GM18951 (cell line): ENCODE results near the gene STRBP.
"Not testable (repeated sequence)": the region's sequence is repeated elsewhere in the genome, so short reads cannot be mapped to it uniquely, and the experiment has no call there.

Experiments
- POLR2A ChIP-seq: IDR thresholded peaks from 4 replicates; pipeline ENCODE4 v1.6.1; 2011; ENCODE audit warnings: mild to moderate bottlenecking; ENCODE audit not compliant: insufficient read length, insufficient read depth; ENCODE audit errors: extremely low read depth
- in situ Hi-C: fragments of 300-500 bp; cut with MboI; formaldehyde crosslinking; loops from one replicate; pipeline ENCODE4 v1.12.0; 2022; ENCODE audit warnings: low sequenced_read_pairs, mixed read lengths, inconsistent platforms; ENCODE audit not compliant: unreplicated experiment

The STRBP gene

GRCh38 chr9:123300554-123300953 is 32.2 kb upstream of the STRBP start:
- no peak for TF ChIP-seq POLR2A
- in situ Hi-C loops: no loop called here

DNA sequence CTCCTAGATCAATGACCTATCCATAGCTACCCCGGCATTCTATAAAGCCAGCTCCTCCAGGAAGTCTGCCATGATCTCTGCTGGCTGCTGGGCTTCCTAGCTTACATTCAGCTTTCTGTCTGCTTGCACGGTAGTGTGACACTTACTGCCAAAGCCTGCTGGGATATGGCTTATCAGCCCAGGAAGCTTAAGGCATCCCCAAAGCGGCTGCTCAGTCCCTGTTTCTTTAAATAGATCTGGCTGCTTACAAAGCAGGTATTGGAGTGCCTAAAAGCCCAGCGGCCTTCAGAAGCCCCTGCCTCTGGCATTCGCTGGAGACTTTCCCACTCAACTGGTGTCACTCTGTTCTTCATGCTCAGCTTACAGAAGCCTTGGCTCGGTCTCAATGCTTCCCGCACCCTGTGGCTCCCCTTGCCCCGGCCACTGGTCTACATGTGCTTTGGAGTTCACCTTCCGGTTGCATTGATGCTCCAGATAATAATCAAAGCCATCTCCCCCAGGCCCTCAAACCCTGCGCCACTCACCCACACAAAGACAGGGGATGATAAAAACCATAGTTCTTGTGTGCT is 31.3 kb upstream of the STRBP start:
- in situ Hi-C loops: no loop called here
- TF ChIP-seq POLR2A: no peak

- in situ Hi-C loops: no loop called here
- no peak for TF ChIP-seq POLR2A
These were observed 27.8 kb upstream of the STRBP start for GRCh38 chr9:123296174-123296573.

GRCh38 chr9:123291736-123292135 is 23.4 kb upstream of the STRBP start:
- TF ChIP-seq POLR2A: no peak
- in situ Hi-C loops: no loop called here

- in situ Hi-C loops: no loop called here
- TF ChIP-seq POLR2A: no peak
These were observed 22.4 kb upstream of the STRBP start for GRCh38 chr9:123290764-123291163.

- in situ Hi-C loops: no loop called here
- no peak for TF ChIP-seq POLR2A
These were observed 19.3 kb upstream of the STRBP start for GRCh38 chr9:123287639-123288038.

DNA sequence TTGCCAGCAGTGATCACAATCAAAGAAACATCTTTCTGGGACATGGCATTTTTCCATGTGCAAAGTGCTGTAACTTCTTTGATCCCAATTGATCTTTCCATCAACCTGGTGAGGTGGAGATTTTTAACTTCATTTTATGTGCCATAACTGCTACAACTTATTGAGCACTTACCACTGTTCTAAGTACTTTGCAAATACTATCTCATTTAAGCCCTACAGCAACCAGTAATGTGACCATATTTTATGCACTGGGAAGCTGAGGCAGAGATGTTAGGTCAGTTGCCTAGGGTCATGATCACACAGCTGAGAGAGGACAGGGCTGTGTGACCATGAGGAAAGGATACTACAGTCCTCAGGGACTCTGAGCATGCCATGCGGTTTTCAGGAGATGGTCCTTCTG is 17.9 kb upstream of the STRBP start:
- no peak for TF ChIP-seq POLR2A
- in situ Hi-C loops: no loop called here

GRCh38 chr9:123284656-123285055 is 16.3 kb upstream of the STRBP start:
- TF ChIP-seq POLR2A: no peak
- in situ Hi-C loops: no loop called here

GRCh38 chr9:123283455-123283854 is 15.1 kb upstream of the STRBP start:
- in situ Hi-C loops: no loop called here
- TF ChIP-seq POLR2A: no peak

GRCh38 chr9:123283048-123283408 is 14.6 kb upstream of the STRBP start:
- no peak for TF ChIP-seq POLR2A
- in situ Hi-C loops: no loop called here

DNA sequence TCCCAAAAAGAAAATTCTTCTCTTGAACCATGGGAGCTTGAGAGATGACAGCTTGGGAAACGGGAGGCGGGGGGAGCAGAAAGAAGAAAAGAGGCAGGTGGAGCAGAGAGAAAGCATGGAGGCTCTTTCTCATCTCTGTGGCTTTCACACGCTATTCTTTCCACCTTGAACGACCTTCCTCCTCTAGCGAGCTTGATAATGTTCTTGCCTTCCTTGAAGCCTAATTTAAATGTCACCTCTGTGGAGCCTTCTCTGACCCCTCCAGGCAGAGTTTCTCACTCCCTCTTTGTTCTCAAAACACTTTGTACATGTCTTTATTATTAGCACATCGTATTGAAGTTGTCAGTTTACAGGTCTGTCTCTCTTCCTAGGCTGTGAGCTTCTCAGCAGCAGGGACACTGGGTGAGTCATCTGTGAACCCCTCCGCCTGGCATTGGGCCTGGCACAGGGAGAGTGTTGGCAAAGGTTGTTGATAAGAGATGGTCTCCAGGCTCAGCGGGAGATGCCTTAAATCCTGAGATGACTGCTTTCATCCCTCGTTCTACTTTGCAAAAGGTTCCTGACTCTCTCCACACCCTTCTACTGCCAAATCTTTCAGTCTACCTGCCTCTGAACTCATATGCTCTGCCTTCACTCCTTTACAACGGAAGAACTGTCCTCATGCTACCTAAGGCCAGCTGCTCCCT is 14.1 kb upstream of the STRBP start:
- in situ Hi-C loops: no loop called here
- no peak for TF ChIP-seq POLR2A

- TF ChIP-seq POLR2A: no peak
- in situ Hi-C loops: no loop called here
These were observed 13.4 kb upstream of the STRBP start for GRCh38 chr9:123281659-123282350.

- in situ Hi-C loops: not testable (repeated sequence)
These were observed 10.6 kb upstream of the STRBP start for GRCh38 chr9:123278879-123279493.

DNA sequence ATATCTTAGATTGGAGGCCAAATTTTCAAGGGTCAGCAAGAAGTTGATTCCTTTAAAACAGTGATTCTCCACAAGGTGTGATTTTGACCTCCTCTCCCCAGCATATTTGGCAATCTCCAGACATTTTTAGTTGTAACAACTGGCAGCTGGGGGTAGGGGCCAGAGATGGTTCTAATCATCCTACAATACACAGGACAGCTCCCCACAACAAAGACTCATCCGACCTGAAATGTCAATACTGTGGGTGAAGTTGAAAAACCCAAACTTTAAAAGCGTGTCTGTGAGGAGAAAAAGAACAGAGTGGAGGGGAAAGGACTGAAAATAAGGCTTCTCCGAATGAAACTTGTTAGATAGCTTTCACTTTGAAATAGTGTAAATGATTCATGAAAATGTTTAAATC is 10.0 kb upstream of the STRBP start:
- TF ChIP-seq POLR2A: no peak
- in situ Hi-C loops: no loop called here
